Measurements from ENCODE around the gene TPM1. TPM values are rescaled to one million over a fixed set of nuclear protein-coding genes. Genes with fewer than 3 reads are reported as not detected.
"Not testable (repeated sequence)": the region's sequence is repeated elsewhere in the genome, so short reads cannot be mapped to it uniquely, and the experiment has no call there.

The TPM1 gene
- total RNA-seq, 1 donor from 2014 or later = 498 TPM

DNA sequence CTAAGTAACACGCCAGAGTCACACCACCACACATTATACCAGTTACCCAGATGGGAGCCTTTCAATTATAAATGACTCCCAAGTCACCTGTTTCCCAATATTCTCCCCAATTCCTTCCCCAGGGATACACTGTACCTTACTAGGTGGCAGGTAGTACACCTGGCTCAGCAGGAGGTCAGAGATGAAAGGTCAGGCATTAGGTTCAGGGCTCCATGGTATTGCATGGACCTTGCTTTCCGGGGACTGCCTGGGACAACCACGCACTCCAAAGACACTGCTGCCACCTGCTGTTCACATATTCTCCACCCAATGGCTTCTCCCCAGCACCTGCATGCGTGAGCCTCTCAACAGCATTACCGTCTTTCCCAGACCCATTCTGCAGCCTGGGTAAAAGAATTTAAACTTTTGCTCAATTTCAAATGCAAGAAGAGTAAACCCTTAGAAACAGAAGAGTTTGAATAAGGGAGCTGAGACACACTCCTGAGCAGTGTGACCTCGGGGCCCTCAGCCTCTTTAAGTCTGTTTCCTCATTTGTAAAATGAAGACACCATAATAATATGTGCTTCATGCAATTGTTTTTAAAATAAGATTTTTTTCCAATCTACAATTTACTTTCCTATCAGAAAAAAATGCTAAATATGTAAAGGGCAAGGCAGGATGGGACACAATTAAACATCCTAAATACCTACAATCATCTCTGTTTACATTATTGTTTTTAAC is 51.1 kb downstream of the TPM1 start:
- Histone ChIP-seq H3K27me3 (no peaks in the 10 kb centered on the region), H3K36me3 (no peaks in the 10 kb centered on the region), H3K4me1 (no peaks in the 10 kb centered on the region), H3K4me3 (no peak overlapping the region), H3K27ac (no peak overlapping the region), H3K9me3 (no peaks in the 10 kb centered on the region)
- no peak for DNase-seq (ENCODE audit: extremely low spot score in 2 of 2)
- intact Hi-C loops (cut with DNase I) = loop anchor here (2.0 to 5.0 kb wide), 3 partner anchors 51 to 311 kb away; partner anchors contain the start of gene TPM1
- TF ChIP-seq POLR2AphosphoS5 (IDR thresholded peaks at IDR 0.05; ENCODE audit: insufficient read depth in 1 of 2, low read depth in 1 of 2) (no peak), CTCF (IDR thresholded peaks at IDR 0.05) (peak; percentile 82 to 94 (median 90)), POLR2A (IDR thresholded peaks at IDR 0.05) (no peak)

DNA sequence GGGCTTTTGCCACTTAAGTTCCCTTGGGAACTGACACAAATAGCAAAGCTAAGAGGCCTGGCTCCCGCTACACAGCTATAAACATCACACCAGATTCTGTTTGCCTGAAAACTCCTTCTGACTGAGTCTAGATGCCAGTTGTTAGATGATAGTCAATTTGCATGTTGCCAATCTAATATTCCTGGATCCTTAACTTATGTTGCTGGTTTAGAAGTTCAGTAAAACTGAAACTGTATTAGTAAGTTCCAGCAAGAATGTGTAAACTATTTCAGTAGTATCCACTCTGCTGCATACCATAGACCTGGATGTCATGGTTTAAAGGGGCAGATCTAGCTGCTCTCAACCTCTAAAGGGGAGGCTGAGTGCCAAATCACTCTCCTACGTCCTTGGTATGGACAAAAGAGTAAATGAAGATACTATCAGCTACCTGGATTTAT is 52.0 kb downstream of the TPM1 start:
- no peaks in the 10 kb centered on the region for H3K36me3 ChIP-seq
- no peak for TF ChIP-seq CTCF (IDR thresholded peaks at IDR 0.05)
- TF ChIP-seq POLR2AphosphoS5 (IDR thresholded peaks at IDR 0.05; ENCODE audit: insufficient read depth in 1 of 2, low read depth in 1 of 2) = no peak
- TF ChIP-seq POLR2A (IDR thresholded peaks at IDR 0.05) = no peak
- intact Hi-C loops (cut with DNase I) = loop anchor here (5.0 kb wide), 2 partner anchors 52 to 247 kb away; partner anchors contain the start of gene TPM1
- no peak overlapping the region for H3K27ac ChIP-seq
- H3K9me3 ChIP-seq = no peaks in the 10 kb centered on the region
- no peaks in the 10 kb centered on the region for H3K4me1 ChIP-seq
- H3K4me3 ChIP-seq = no peak overlapping the region
- H3K27me3 ChIP-seq = no peaks in the 10 kb centered on the region
- DNase-seq (ENCODE audit: extremely low spot score in 2 of 2) = no peak

GRCh38 chr15:63096178-63096577 is 53.6 kb downstream of the TPM1 start:
- Histone ChIP-seq H3K9me3 (no peaks in the 10 kb centered on the region), H3K4me1 (no peaks in the 10 kb centered on the region), H3K27ac (no peak overlapping the region), H3K4me3 (no peak overlapping the region), H3K27me3 (no peaks in the 10 kb centered on the region), H3K36me3 (no peaks in the 10 kb centered on the region)
- intact Hi-C loops (cut with DNase I) = no loop called here
- no peak for DNase-seq (ENCODE audit: extremely low spot score in 2 of 2)
- TF ChIP-seq CTCF (IDR thresholded peaks at IDR 0.05) = no peak
- TF ChIP-seq POLR2AphosphoS5 (IDR thresholded peaks at IDR 0.05; ENCODE audit: insufficient read depth in 1 of 2, low read depth in 1 of 2) = no peak
- TF ChIP-seq POLR2A (IDR thresholded peaks at IDR 0.05) = no peak

GRCh38 chr15:63098901-63099300 is 56.4 kb downstream of the TPM1 start:
- H3K36me3 ChIP-seq; H3K27ac ChIP-seq; H3K4me3 ChIP-seq; H3K9me3 ChIP-seq; DNase-seq (ENCODE audit: extremely low spot score in 2 of 2); H3K27me3 ChIP-seq; H3K4me1 ChIP-seq; intact Hi-C loops (cut with DNase I): not testable (repeated sequence)

DNA sequence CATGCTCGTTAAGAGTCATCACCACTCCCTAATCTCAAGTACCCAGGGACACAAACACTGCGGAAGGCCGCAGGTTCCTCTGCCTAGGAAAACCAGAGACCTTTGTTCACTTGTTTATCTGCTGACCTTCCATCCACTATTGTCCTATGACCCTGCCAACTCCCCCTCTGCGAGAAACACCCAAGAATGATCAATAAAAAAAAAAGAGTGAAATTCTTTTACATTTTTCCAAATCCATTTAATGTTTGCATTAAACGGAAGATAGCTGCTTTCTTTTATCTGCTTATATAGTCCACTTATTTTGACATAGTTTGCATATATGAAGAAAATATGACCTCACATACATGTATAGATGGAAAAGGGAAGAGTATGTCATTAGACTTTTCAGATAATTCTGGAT is 57.0 kb downstream of the TPM1 start:
- H3K27ac ChIP-seq; H3K4me3 ChIP-seq; intact Hi-C loops (cut with DNase I); H3K36me3 ChIP-seq; H3K9me3 ChIP-seq; DNase-seq (ENCODE audit: extremely low spot score in 2 of 2); H3K27me3 ChIP-seq; H3K4me1 ChIP-seq: not testable (repeated sequence)

DNA sequence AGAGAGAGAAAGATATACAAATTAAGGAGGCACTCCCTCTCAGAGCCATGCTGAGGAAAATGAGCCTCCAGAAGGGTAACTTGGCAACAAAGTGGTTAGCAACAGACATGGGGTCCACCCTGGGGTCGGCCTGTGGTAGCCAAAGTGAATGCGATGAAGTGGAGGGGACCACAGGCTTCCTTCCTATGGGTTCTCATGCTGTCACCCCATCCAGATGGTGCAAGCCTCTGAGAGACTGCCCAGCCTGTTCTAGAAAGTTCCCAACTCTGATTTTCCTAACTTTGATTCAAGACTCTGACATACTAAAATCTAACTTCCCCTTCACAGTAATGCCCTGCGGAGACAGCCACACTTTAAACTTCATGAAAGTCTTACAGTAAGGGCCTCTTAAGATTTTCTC is 60.9 kb downstream of the TPM1 start:
- H3K27ac ChIP-seq = no peak overlapping the region
- TF ChIP-seq POLR2A (IDR thresholded peaks at IDR 0.05) = no peak
- TF ChIP-seq CTCF (IDR thresholded peaks at IDR 0.05) = no peak
- TF ChIP-seq POLR2AphosphoS5 (IDR thresholded peaks at IDR 0.05; ENCODE audit: insufficient read depth in 1 of 2, low read depth in 1 of 2) = no peak
- H3K4me1 ChIP-seq = no peaks in the 10 kb centered on the region
- H3K27me3 ChIP-seq = no peaks in the 10 kb centered on the region
- no peak overlapping the region for H3K4me3 ChIP-seq
- no peaks in the 10 kb centered on the region for H3K36me3 ChIP-seq
- no peaks in the 10 kb centered on the region for H3K9me3 ChIP-seq
- intact Hi-C loops (cut with DNase I) = no loop called here
- DNase-seq (ENCODE audit: extremely low spot score in 2 of 2) = no peak

Data from vagina (tissue), 2 donors.